Astrocyte (in vitro differentiated cells and primary cell): ENCODE measurements around the gene BHLHE23. TPM values are rescaled to one million over a fixed set of nuclear protein-coding genes. Genes with fewer than 3 reads are reported as not detected.

Experiments used
- DNase-seq: peaks from one replicate; pipeline ENCODE4 v3.0.0-alpha.2; 2010; ENCODE audit warnings: low read depth
- FAIRE-seq: peaks from 2 replicates; lab custom pipeline; 2011; peaks lifted over from hg19 to GRCh38; lab: Jason Lieb, UNC
- H2AFZ ChIP-seq: 2 replicates; pipeline ENCODE4 v1.6.0; 2012; ENCODE audit warnings: low read depth, low read length, inconsistent platforms
- H3K27ac ChIP-seq: 2 replicates; pipeline ENCODE4 v1.5.1; 2011; ENCODE audit warnings: low read depth, low read length, inconsistent platforms
- H3K27me3 ChIP-seq: 2 replicates; pipeline ENCODE4 v1.6.0; 2011; ENCODE audit warnings: low read length, inconsistent platforms; ENCODE audit not compliant: insufficient read depth
- H3K36me3 ChIP-seq: 2 replicates; pipeline ENCODE4 v1.5.1; 2011; ENCODE audit warnings: low read length, inconsistent platforms; ENCODE audit not compliant: insufficient read depth
- H3K4me1 ChIP-seq: 2 replicates; pipeline ENCODE4 v1.5.1; 2011; ENCODE audit warnings: low read length, inconsistent platforms; ENCODE audit not compliant: insufficient read depth
- H3K4me2 ChIP-seq: 2 replicates; pipeline ENCODE4 v1.6.0; 2012; ENCODE audit warnings: low read length, inconsistent platforms
- H3K4me3 ChIP-seq: 2 replicates; pipeline ENCODE4 v1.5.1; 2011; ENCODE audit warnings: low read depth, mild to moderate bottlenecking, low read length, inconsistent platforms; ENCODE audit not compliant: insufficient read depth
- H3K79me2 ChIP-seq: 2 replicates; pipeline ENCODE4 v1.6.0; 2012; ENCODE audit warnings: mild to moderate bottlenecking, low read length, inconsistent platforms; ENCODE audit not compliant: insufficient read depth
- H3K9ac ChIP-seq: 2 replicates; pipeline ENCODE4 v1.6.0; 2012; ENCODE audit warnings: mild to moderate bottlenecking, low read length, inconsistent platforms
- H3K9me3 ChIP-seq: 2 replicates; pipeline ENCODE4 v1.5.1; 2012; ENCODE audit warnings: low read depth, mild to moderate bottlenecking, low read length, inconsistent platforms; ENCODE audit not compliant: insufficient read depth
- H4K20me1 ChIP-seq: 2 replicates; pipeline ENCODE4 v1.6.0; 2012; ENCODE audit warnings: low read length, inconsistent platforms; ENCODE audit not compliant: insufficient read depth
- H3K27ac Mint-ChIP-seq: one replicate; pipeline ENCODE4 v1.8.0; 2021; ENCODE audit warnings: mild to moderate bottlenecking, mixed read lengths; ENCODE audit not compliant: unreplicated experiment
- H3K27me3 Mint-ChIP-seq: one replicate; pipeline ENCODE4 v1.8.0; 2021; ENCODE audit warnings: low read depth, mixed read lengths; ENCODE audit not compliant: unreplicated experiment
- H3K36me3 Mint-ChIP-seq: one replicate; pipeline ENCODE4 v1.8.0; 2021; ENCODE audit warnings: low read depth, mixed read lengths; ENCODE audit not compliant: unreplicated experiment
- H3K4me1 Mint-ChIP-seq: one replicate; pipeline ENCODE4 v1.8.0; 2021; ENCODE audit warnings: low read depth, mixed read lengths; ENCODE audit not compliant: unreplicated experiment
- H3K4me3 Mint-ChIP-seq: one replicate; pipeline ENCODE4 v1.8.0; 2021; ENCODE audit warnings: mild to moderate bottlenecking, moderate library complexity, mixed read lengths; ENCODE audit not compliant: unreplicated experiment
- H3K9me3 Mint-ChIP-seq: one replicate; pipeline ENCODE4 v1.8.0; 2021; ENCODE audit warnings: mild to moderate bottlenecking, mixed read lengths; ENCODE audit not compliant: unreplicated experiment
- CTCF ChIP-seq: IDR thresholded peaks from 2 replicates; pipeline ENCODE4 v1.5.1; 2011; ENCODE audit warnings: low read depth, mild to moderate bottlenecking, inconsistent platforms, low read length, moderate library complexity; ENCODE audit not compliant: insufficient read depth
- EZH2 ChIP-seq: IDR thresholded peaks from 2 replicates; pipeline ENCODE4 v1.6.1; 2012; ENCODE audit warnings: mild to moderate bottlenecking, low read length, inconsistent platforms; ENCODE audit not compliant: insufficient read depth
- total RNA-seq: library from RNA; stranded (reverse); gene quantifications from 2 replicates; pipeline ENCODE4 v1.2.1, GENCODE V29; 2021

BHLHE23 gene
- total RNA-seq, 1 donor from 2014 or later, result not detected

GRCh38 chr20:62966212-62967148 is 40.3 kb downstream of the BHLHE23 start:
- no peak for FAIRE-seq
- Histone ChIP-seq H4K20me1 (no peaks in the 10 kb centered on the region), H3K9ac (no peak overlapping the region), H3K79me2 (no peaks in the 10 kb centered on the region), H3K27ac (no peak overlapping the region), H3K4me1 (no peaks in the 10 kb centered on the region), H3K9me3 (no peaks in the 10 kb centered on the region), H3K27me3 (no peaks in the 10 kb centered on the region), H3K4me2 (no peak overlapping the region), H2AFZ (no peak overlapping the region), H3K4me3 (no peak overlapping the region), H3K36me3 (no peaks in the 10 kb centered on the region)
- Mint-ChIP-seq H3K4me3 (no peak overlapping the region), H3K27me3 (peaks cover 20% of the 10 kb centered on the region), H3K27ac (no peak overlapping the region), H3K9me3 (no peaks in the 10 kb centered on the region), H3K36me3 (peaks cover 2% of the 10 kb centered on the region), H3K4me1 (no peaks in the 10 kb centered on the region)
- TF ChIP-seq CTCF (no peak), EZH2 (no peak)
- DNase-seq, result no peak

- no peak overlapping the region for H3K9ac ChIP-seq
Measured at GRCh38 chr20:62965363-62965771, 41.4 kb downstream of the BHLHE23 start.

More at GRCh38 chr20:62965363-62965771, 41.4 kb downstream of the BHLHE23 start:
- H3K4me2 ChIP-seq, result no peak overlapping the region
- no peaks in the 10 kb centered on the region for H3K79me2 ChIP-seq
- H2AFZ ChIP-seq, result no peak overlapping the region
- no peak overlapping the region for H3K27ac ChIP-seq
- no peaks in the 10 kb centered on the region for H4K20me1 ChIP-seq
- no peaks in the 10 kb centered on the region for H3K9me3 ChIP-seq
- H3K4me3 Mint-ChIP-seq, result no peak overlapping the region
- H3K36me3 ChIP-seq, result no peaks in the 10 kb centered on the region
- no peak overlapping the region for H3K27ac Mint-ChIP-seq
- no peaks in the 10 kb centered on the region for H3K27me3 ChIP-seq
- H3K9me3 Mint-ChIP-seq, result no peaks in the 10 kb centered on the region
- peaks cover 2% of the 10 kb centered on the region for H3K36me3 Mint-ChIP-seq
- peaks cover 17% of the 10 kb centered on the region for H3K27me3 Mint-ChIP-seq
- FAIRE-seq, result no peak
- no peaks in the 10 kb centered on the region for H3K4me1 ChIP-seq
- H3K4me3 ChIP-seq, result no peak overlapping the region
- TF ChIP-seq EZH2, result no peak
- no peak for TF ChIP-seq CTCF
- DNase-seq, result no peak
- H3K4me1 Mint-ChIP-seq, result no peaks in the 10 kb centered on the region
